Stomach (tissue), 4 donors: ENCODE measurements around the gene EGFR.

Experiments used
- POLR2A ChIP-seq, 4 donors: fragments of 450-650 bp; IDR thresholded peaks; one replicate each; pipeline ENCODE4 v1.6.1; 2016; ENCODE audit warnings: antibody characterized with exemption in 4 of 4, control low read depth in 2 of 4, mild to moderate bottlenecking in 1 of 4, moderate library complexity in 1 of 4
- POLR2AphosphoS5 ChIP-seq, 3 donors: sonication (generic); formaldehyde crosslinking; IDR thresholded peaks; one replicate each; pipeline ENCODE4 v1.6.1; 2016; ENCODE audit warnings: antibody characterized with exemption in 3 of 3
- TF ChIP-seq, protein P1 (sequence below), 7 experiments: fragments of 450-650 bp in 4 of 7; fragments of 200-600 bp in 3 of 7; sonication (generic) in 3 of 7; IDR thresholded peaks; one replicate each; pipeline ENCODE4 v1.5.1; 2016 to 2019; ENCODE audit warnings: antibody characterized with exemption in 7 of 7, control low read depth in 2 of 7, mild to moderate bottlenecking in 1 of 7

DNA sequence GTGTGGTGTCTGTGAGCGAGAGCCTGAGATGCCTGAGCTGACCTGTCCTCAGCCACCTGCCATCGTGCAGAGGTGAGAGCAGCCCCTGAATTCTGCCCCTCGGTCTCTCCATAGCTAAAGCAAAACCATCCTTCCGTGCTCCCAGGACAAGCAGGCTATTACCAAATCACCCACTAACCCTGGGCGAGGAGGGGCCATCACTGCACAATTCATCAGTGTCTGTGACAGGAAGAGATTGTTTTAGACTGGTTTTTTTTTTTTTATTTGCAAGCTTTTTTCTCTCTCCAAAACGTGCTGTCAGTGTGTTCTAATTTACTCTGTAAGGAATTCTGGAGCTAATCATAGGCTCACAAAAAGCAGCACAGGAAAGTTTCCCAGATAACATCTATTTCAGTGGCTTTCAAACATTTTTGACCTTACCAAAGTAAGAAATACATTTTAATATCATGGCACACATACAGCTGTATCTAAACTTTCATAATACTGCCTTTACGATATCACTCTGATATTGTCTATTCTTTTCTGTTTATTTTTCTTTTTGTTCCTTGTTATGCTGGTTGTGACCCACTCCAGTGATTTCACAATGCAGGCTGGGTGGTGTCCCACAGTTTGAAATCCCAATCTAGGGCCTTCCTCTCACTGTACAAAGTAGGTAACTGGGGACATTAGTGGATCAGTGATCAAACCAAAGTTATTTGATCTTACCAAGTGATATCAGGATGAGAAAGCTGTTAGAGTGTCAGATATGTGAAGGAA is 62.8 kb downstream of the EGFR start:
- TF ChIP-seq, protein P1, sequence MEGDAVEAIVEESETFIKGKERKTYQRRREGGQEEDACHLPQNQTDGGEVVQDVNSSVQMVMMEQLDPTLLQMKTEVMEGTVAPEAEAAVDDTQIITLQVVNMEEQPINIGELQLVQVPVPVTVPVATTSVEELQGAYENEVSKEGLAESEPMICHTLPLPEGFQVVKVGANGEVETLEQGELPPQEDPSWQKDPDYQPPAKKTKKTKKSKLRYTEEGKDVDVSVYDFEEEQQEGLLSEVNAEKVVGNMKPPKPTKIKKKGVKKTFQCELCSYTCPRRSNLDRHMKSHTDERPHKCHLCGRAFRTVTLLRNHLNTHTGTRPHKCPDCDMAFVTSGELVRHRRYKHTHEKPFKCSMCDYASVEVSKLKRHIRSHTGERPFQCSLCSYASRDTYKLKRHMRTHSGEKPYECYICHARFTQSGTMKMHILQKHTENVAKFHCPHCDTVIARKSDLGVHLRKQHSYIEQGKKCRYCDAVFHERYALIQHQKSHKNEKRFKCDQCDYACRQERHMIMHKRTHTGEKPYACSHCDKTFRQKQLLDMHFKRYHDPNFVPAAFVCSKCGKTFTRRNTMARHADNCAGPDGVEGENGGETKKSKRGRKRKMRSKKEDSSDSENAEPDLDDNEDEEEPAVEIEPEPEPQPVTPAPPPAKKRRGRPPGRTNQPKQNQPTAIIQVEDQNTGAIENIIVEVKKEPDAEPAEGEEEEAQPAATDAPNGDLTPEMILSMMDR (IDR thresholded peaks at IDR 0.05) = no peak
- TF ChIP-seq POLR2A (IDR thresholded peaks at IDR 0.05) (no peak), POLR2AphosphoS5 (IDR thresholded peaks at IDR 0.05) (no peak)
